Endodermal cell (in vitro differentiated cells): Measurements from ENCODE around the gene MAP3K15. TPM values are rescaled to one million over a fixed set of nuclear protein-coding genes. Genes with fewer than 3 reads are reported as not detected.

ENCODE experiments used
- DNase-seq: peaks from one replicate; pipeline ENCODE4 v3.0.0-alpha.2; 2017
- H3K27ac ChIP-seq: 2 replicates; pipeline ENCODE4 v1.5.1; 2013; ENCODE audit warnings: mild to moderate bottlenecking, low read depth, low read length, moderate library complexity
- H3K27me3 ChIP-seq: 2 replicates; pipeline ENCODE4 v1.6.1; 2013; ENCODE audit warnings: mild to moderate bottlenecking, low read length, moderate library complexity; ENCODE audit not compliant: insufficient read depth, control insufficient read depth, poor library complexity, severe bottlenecking
- H3K36me3 ChIP-seq: 2 replicates; pipeline ENCODE4 v1.7.0; 2013; ENCODE audit warnings: mild to moderate bottlenecking, low read length, moderate library complexity; ENCODE audit not compliant: control insufficient read depth, insufficient read depth
- H3K4me1 ChIP-seq: one replicate; pipeline ENCODE4 v1.7.0; 2013; ENCODE audit warnings: low read length; ENCODE audit not compliant: control insufficient read depth, insufficient read depth
- H3K4me3 ChIP-seq: 2 replicates; pipeline ENCODE4 v1.5.1; 2013; ENCODE audit warnings: mild to moderate bottlenecking, low read length, moderate library complexity
- H3K9ac ChIP-seq: 2 replicates; pipeline ENCODE4 v1.6.1; 2013; ENCODE audit warnings: mild to moderate bottlenecking, low read length, moderate library complexity; ENCODE audit not compliant: poor library complexity, severe bottlenecking; ENCODE audit errors: extremely low read depth
- H3K9me3 ChIP-seq: 2 replicates; pipeline ENCODE4 v1.6.1; 2013; ENCODE audit warnings: mild to moderate bottlenecking, low read length, moderate library complexity; ENCODE audit not compliant: control insufficient read depth
- H3K27ac Mint-ChIP-seq: 2 replicates; pipeline ENCODE4 v1.8.0; 2020; ENCODE audit warnings: mixed read lengths
- H3K27me3 Mint-ChIP-seq: 2 replicates; pipeline ENCODE4 v1.8.0; 2021; ENCODE audit warnings: mild to moderate bottlenecking, mixed read lengths; ENCODE audit not compliant: insufficient read depth
- H3K36me3 Mint-ChIP-seq: 2 replicates; pipeline ENCODE4 v1.8.0; 2020; ENCODE audit warnings: low read depth, mixed read lengths
- H3K4me1 Mint-ChIP-seq: 2 replicates; pipeline ENCODE4 v1.8.0; 2020; ENCODE audit warnings: mixed read lengths
- H3K4me3 Mint-ChIP-seq: 2 replicates; pipeline ENCODE4 v1.8.0; 2020; ENCODE audit warnings: mild to moderate bottlenecking, moderate library complexity, mixed read lengths
- H3K9me3 Mint-ChIP-seq: 2 replicates; pipeline ENCODE4 v1.8.0; 2020; ENCODE audit warnings: mild to moderate bottlenecking, mixed read lengths
- WGBS, 2 experiments: methylation state at CpG; one replicate each; pipeline versions ENCODE4 v1.1.5 to v1.1.7; 2013; ENCODE audit warnings: missing lambda C conversion rate in 2 of 2, mixed read lengths in 1 of 2; ENCODE audit not compliant: insufficient coverage in 1 of 2, insufficient read length in 1 of 2; 5-methylcytosine and 5-hydroxymethylcytosine counted together
- total RNA-seq, 2 donors: library from RNA; stranded (reverse); fragmentation: NEBNext Ultra II Directional in 1 of 2; extraction: Animal tissue kit (Norgen Biotek cat#: 25700) in 1 of 2; gene quantifications; 2 replicates in 1 of 2; 3 replicates in 1 of 2; pipeline ENCODE4 v1.2.1, GENCODE V29; 2021
- TF ChIP-seq, protein P1 (sequence below): fragments of 200-600 bp; sonication (generic); conservative IDR thresholded peaks from 2 replicates; pipeline ENCODE4 v1.5.0; 2021; ENCODE audit warnings: antibody characterized with exemption, mild to moderate bottlenecking

The MAP3K15 gene
- total RNA-seq, 2 donors from 2014 or later, result 2.2 to 2.9 TPM

DNA sequence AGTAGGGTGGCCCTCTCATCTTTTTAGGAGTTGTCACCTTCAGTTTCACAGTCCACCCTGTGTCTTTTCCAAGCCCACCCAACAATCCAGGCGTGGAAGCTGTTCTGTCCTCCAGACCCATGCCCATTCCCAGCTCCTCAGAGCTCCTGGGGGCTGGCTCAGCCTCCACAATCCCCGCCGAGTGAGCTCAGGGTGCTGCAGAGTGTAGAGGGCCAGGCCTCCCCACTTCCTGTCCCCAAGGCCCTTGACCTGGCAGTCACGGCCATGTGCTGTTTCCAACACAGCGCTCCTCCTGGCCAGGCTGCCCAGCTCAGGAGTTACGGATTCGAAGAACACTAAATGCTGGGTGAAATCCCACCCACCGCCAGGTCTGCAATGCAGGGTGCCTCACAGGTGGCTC lies 139.8 kb downstream of the MAP3K15 start:
- no peak overlapping the region for H3K27ac Mint-ChIP-seq
- H3K9me3 ChIP-seq, result no peaks in the 10 kb centered on the region
- no peaks in the 10 kb centered on the region for H3K4me1 Mint-ChIP-seq
- no peaks in the 10 kb centered on the region for H3K4me1 ChIP-seq
- H3K27me3 Mint-ChIP-seq, result peaks cover 14% of the 10 kb centered on the region
- H3K4me3 ChIP-seq, result no peak overlapping the region
- TF ChIP-seq, protein P1, sequence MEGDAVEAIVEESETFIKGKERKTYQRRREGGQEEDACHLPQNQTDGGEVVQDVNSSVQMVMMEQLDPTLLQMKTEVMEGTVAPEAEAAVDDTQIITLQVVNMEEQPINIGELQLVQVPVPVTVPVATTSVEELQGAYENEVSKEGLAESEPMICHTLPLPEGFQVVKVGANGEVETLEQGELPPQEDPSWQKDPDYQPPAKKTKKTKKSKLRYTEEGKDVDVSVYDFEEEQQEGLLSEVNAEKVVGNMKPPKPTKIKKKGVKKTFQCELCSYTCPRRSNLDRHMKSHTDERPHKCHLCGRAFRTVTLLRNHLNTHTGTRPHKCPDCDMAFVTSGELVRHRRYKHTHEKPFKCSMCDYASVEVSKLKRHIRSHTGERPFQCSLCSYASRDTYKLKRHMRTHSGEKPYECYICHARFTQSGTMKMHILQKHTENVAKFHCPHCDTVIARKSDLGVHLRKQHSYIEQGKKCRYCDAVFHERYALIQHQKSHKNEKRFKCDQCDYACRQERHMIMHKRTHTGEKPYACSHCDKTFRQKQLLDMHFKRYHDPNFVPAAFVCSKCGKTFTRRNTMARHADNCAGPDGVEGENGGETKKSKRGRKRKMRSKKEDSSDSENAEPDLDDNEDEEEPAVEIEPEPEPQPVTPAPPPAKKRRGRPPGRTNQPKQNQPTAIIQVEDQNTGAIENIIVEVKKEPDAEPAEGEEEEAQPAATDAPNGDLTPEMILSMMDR, result no peak
- no peak overlapping the region for H3K27ac ChIP-seq
- H3K4me3 Mint-ChIP-seq, result no peak overlapping the region
- no peaks in the 10 kb centered on the region for H3K27me3 ChIP-seq
- peaks cover 3% of the 10 kb centered on the region for H3K36me3 Mint-ChIP-seq
- H3K36me3 ChIP-seq, result no peaks in the 10 kb centered on the region
- 87 to 90% methylated on average over 2 to 8 of the region's 8 CpGs for WGBS, 2 experiments
- peaks cover 60% of the 10 kb centered on the region for H3K9me3 Mint-ChIP-seq
- no peak overlapping the region for H3K9ac ChIP-seq
- no peak for DNase-seq

DNA sequence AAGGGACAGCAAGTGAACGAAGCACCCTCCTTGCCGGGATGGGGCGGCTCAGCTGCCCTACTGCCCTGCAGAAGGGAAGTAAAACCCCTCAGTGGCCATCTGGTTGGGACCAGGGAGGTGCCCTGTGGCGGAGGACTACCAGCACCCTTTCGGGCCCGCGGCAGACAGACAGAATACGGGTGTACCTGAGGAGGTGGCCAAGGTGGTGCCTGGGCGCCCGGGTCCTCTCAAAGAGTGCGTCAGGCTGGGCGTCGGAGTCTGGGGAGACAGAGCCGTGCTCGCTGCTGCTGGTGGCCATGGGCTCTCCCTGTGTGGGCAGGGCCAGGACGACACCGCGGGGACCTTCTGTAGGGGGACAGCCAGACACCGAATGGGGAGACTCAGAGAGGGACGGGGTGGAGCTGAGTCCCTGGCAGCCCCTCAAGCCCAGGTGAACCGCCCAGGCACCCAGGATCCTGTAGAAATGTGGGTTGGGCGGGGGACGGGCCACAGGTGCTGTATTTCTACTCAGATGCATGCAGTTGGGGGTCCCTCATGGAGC lies 141.9 kb downstream of the MAP3K15 start:
- no peaks in the 10 kb centered on the region for H3K9me3 ChIP-seq
- H3K9me3 Mint-ChIP-seq, result peaks cover 67% of the 10 kb centered on the region
- no peaks in the 10 kb centered on the region for H3K4me1 ChIP-seq
- peak; percentile 54 for DNase-seq
- peaks cover 3% of the 10 kb centered on the region for H3K36me3 Mint-ChIP-seq
- H3K27me3 Mint-ChIP-seq, result peaks cover 14% of the 10 kb centered on the region
- no peak overlapping the region for H3K27ac ChIP-seq
- no peak overlapping the region for H3K27ac Mint-ChIP-seq
- no peak overlapping the region for H3K4me3 ChIP-seq
- WGBS, 2 experiments, result 22 to 26% methylated on average over 7 to 23 of the region's 23 CpGs
- TF ChIP-seq, protein P1, result no peak
- no peaks in the 10 kb centered on the region for H3K36me3 ChIP-seq
- no peaks in the 10 kb centered on the region for H3K4me1 Mint-ChIP-seq
- H3K27me3 ChIP-seq, result no peaks in the 10 kb centered on the region
- H3K9ac ChIP-seq, result no peak overlapping the region
- H3K4me3 Mint-ChIP-seq, result peak overlapping the region; percentile 57

DNA sequence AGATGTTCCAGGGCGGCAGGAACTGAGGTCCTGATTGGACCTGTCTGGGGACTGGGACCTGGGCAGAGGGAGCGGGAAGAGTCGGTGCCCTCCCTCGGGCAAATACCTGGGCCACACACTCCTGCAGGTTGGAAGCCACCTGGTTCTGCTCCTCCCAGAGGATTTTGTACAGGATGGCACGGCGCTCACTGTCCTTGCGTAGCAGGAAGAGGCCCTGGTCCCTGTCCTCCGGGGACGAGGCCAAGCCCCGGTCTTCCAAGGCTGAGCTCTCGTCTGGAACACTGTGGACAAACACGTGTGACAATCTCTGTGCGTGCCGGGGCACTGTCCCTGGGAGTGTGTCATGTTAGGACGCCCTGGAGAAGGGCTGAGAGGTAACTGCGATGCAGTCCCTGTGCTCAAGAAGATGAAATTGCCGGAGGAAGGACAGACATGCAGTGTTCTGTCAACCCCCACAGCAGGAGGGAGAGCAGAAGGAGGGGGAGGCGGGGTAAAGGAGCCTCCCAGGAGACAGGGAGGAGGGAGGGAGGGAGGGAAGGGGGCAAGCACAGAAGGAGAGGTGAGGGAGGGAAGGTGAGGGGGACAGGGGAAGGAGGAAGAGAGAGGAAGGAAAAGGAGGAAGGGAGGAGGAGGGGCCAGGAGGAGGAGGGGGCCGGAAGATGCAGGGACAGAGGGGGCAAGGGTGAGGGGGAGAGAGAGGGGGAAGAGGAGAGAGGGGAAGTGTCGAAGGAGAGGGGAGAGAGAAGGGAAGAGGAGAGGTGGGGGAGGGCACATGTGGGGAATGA lies 142.6 kb downstream of the MAP3K15 start:
- Histone ChIP-seq H3K9me3 (no peaks in the 10 kb centered on the region), H3K36me3 (no peaks in the 10 kb centered on the region), H3K4me3 (peak overlapping the region; percentile 79), H3K27me3 (no peaks in the 10 kb centered on the region), H3K9ac (no peak overlapping the region), H3K4me1 (no peaks in the 10 kb centered on the region), H3K27ac (no peak overlapping the region)
- Mint-ChIP-seq H3K4me1 (no peaks in the 10 kb centered on the region), H3K27ac (no peak overlapping the region), H3K9me3 (peaks cover 66% of the 10 kb centered on the region), H3K36me3 (no peaks in the 10 kb centered on the region), H3K4me3 (peak overlapping the region; percentile 57), H3K27me3 (peaks cover 14% of the 10 kb centered on the region)
- TF ChIP-seq, protein P1, result no peak
- 0 to 4% methylated on average over 2 to 19 of the region's 20 CpGs for WGBS, 2 experiments
- peak; percentile 71 for DNase-seq
